Spleen (tissue), 11 donors: ENCODE measurements around the gene WDR35. TPM values are rescaled to one million over a fixed set of nuclear protein-coding genes. Genes with fewer than 3 reads are reported as not detected.

Experiments used
- DNase-seq: peaks from one replicate; pipeline ENCODE4 v3.0.0-alpha.2; 2020
- H3K27ac ChIP-seq, 8 donors: fragments of 200-600 bp; sonication (generic) in 7 of 8; 1 replicate in 4 of 8; 2 replicates in 4 of 8; pipeline versions ENCODE4 v1.5.0 to v1.8.0; 2016 to 2021; ENCODE audit warnings: inconsistent platforms in 4 of 8, mild to moderate bottlenecking in 4 of 8, moderate library complexity in 1 of 8
- H3K27me3 ChIP-seq, 7 donors: fragments of 200-600 bp; sonication (generic) in 6 of 7; replicated peaks in 1 of 7; 1 replicate in 4 of 7; 2 replicates in 3 of 7; pipeline versions ENCODE4 v1.5.0 to v1.8.0; 2016 to 2021; ENCODE audit warnings: inconsistent platforms in 3 of 7, mild to moderate bottlenecking in 1 of 7
- H3K36me3 ChIP-seq, 6 donors: fragments of 200-600 bp; sonication (generic) in 5 of 6; 1 replicate in 4 of 6; 2 replicates in 2 of 6; pipeline versions ENCODE4 v1.5.0 to v1.8.0; 2016 to 2021; ENCODE audit warnings: inconsistent platforms in 2 of 6
- H3K4me1 ChIP-seq, 6 donors: fragments of 200-600 bp; sonication (generic) in 5 of 6; 1 replicate in 3 of 6; 2 replicates in 3 of 6; pipeline versions ENCODE4 v1.5.0 to v1.8.0; 2016 to 2021; ENCODE audit warnings: inconsistent platforms in 3 of 6
- H3K4me3 ChIP-seq, 8 donors: fragments of 200-600 bp; sonication (generic) in 7 of 8; 1 replicate in 4 of 8; 2 replicates in 4 of 8; pipeline versions ENCODE4 v1.5.0 to v1.8.0; 2016 to 2021; ENCODE audit warnings: inconsistent platforms in 4 of 8, mild to moderate bottlenecking in 4 of 8, moderate library complexity in 2 of 8
- H3K9me3 ChIP-seq, 8 donors: fragments of 200-600 bp; sonication (generic) in 7 of 8; 1 replicate in 4 of 8; 2 replicates in 4 of 8; pipeline versions ENCODE4 v1.5.0 to v1.8.0; 2016 to 2021; ENCODE audit warnings: inconsistent platforms in 4 of 8
- POLR2A ChIP-seq, 3 donors: fragments of 450-650 bp; IDR thresholded peaks; one replicate each; pipeline ENCODE4 v1.5.1; 2017; ENCODE audit warnings: antibody characterized with exemption in 3 of 3, mild to moderate bottlenecking in 1 of 3
- POLR2AphosphoS5 ChIP-seq, 3 donors: sonication (generic); formaldehyde crosslinking; IDR thresholded peaks; one replicate each; pipeline ENCODE4 v1.5.1; 2017; ENCODE audit warnings: antibody characterized with exemption in 3 of 3
- WGBS, 5 donors: extraction: QIAGEN DNeasy Blood & Tissue Kit in 3 of 5; methylation state at CpG; one replicate each; pipeline versions ENCODE4 v1.1.5 to v1.1.7; 2013 to 2018; 5-methylcytosine and 5-hydroxymethylcytosine counted together
- intact Hi-C: fragments of 100-400 bp; cut with DNase I; formaldehyde crosslinking; loops from one replicate; pipeline ENCODE4 v1.15.0; 2023; ENCODE audit warnings: low total_unique reads
- polyA plus RNA-seq, 3 donors: library from polyadenylated mRNA; stranded (reverse); fragments of 200-250 nt; gene quantifications; one replicate each; pipeline ENCODE4 v1.2.1, GENCODE V29; 2013
- total RNA-seq, 7 donors: library from RNA; depleted of rRNA in 3 of 7; stranded (reverse); fragments of >200 nt in 3 of 7; fragmentation: NEBNext Ultra II Directional in 4 of 7; extraction: Animal tissue kit (Norgen Biotek cat#: 25700) in 4 of 7; gene quantifications; one replicate each; pipeline versions ENCODE4 v1.1.0 to v1.2.1, GENCODE V29; 2016 to 2021
- TF ChIP-seq, protein P1 (sequence below), 11 experiments: fragments of 200-600 bp in 7 of 11; fragments of 450-650 bp in 4 of 11; sonication (generic) in 4 of 11; IDR thresholded peaks in 8 of 11; conservative IDR thresholded peaks in 3 of 11; 1 replicate in 7 of 11; 2 replicates in 4 of 11; pipeline versions ENCODE4 v1.4.0 to v1.8.0; 2016 to 2021; ENCODE audit warnings: antibody characterized with exemption in 11 of 11, inconsistent platforms in 4 of 11, mild to moderate bottlenecking in 1 of 11
- donor health status: healthy with polysubstance abuse.
- donor health status: DM: no; HTN: no; CAD: no; lungs with moderate emphysema.
- donor health status: DM: no; HTN: no; CAD: no.
- donor health status: Bipolar disorder and iron deficiency.
- donor health status: healthy.
- donor health status: DM: no; HTN: no; CAD: no.
- donor health status: DM: yes; HTN: yes; CAD: no.

WDR35 gene
- total and polyA plus RNA-seq, 10 donors: 1.7 to 5.3 (median 3.8) TPM

DNA sequence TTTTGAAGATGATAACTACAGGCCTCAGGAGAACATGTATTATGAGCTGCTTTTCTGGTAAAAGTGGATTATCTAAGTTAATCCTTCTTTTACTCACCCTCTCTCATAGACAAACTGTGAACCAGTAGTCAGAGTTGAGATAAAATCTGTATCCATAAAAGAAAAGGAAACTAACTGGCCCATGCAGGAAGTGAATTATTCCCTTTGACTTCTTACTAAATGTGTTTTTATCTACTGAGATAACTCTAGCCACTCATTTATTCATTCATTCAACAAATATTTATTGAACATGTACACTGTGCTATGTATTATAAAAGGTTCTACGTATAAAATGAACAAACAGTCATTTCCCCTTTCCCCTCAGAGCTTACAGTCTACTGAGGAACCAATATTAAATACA is 10.0 kb downstream of the WDR35 start:
- WGBS, 5 donors: 44 to 77% (median 57%) methylated on average over 1 of the region's 1 CpG
- DNase-seq: no peak
- no peaks in the 10 kb centered on the region for H3K4me1 ChIP-seq
- H3K27ac ChIP-seq: no peak overlapping the region
- intact Hi-C loops: no loop called here
- no peaks in the 10 kb centered on the region for H3K9me3 ChIP-seq
- no peak overlapping the region for H3K4me3 ChIP-seq
- TF ChIP-seq POLR2A (IDR thresholded peaks at IDR 0.05) (no peak), POLR2AphosphoS5 (IDR thresholded peaks at IDR 0.05) (no peak)
- TF ChIP-seq, protein P1, sequence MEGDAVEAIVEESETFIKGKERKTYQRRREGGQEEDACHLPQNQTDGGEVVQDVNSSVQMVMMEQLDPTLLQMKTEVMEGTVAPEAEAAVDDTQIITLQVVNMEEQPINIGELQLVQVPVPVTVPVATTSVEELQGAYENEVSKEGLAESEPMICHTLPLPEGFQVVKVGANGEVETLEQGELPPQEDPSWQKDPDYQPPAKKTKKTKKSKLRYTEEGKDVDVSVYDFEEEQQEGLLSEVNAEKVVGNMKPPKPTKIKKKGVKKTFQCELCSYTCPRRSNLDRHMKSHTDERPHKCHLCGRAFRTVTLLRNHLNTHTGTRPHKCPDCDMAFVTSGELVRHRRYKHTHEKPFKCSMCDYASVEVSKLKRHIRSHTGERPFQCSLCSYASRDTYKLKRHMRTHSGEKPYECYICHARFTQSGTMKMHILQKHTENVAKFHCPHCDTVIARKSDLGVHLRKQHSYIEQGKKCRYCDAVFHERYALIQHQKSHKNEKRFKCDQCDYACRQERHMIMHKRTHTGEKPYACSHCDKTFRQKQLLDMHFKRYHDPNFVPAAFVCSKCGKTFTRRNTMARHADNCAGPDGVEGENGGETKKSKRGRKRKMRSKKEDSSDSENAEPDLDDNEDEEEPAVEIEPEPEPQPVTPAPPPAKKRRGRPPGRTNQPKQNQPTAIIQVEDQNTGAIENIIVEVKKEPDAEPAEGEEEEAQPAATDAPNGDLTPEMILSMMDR (IDR thresholded peaks at IDR 0.05 in 8 of 11, conservative IDR thresholded peaks at IDR 0.05 in 3 of 11): no peak
- H3K36me3 ChIP-seq: peaks cover 0 to 58% (median 4%) of the 10 kb centered on the region in 6 donors
- no peaks in the 10 kb centered on the region for H3K27me3 ChIP-seq

DNA sequence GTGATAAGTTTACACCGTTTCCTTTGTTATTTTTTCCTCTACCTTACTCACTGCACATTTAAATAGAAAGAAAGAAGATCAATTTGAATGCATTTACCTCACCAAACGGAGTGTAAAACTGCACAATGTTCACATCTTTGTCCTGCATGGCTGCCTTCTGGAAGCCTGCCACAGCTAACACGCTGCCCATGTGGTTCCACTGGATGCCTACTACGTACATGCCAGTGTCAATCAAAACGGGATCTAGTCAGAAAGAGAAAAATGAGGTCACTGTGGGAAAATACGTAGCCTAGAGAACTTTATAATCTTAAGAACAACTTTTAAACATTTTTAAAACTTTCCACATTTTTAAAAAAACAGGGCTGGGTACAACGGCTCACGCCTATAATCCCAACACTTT is 16.4 kb downstream of the WDR35 start:
- no peak for DNase-seq
- H3K4me1 ChIP-seq: no peaks in the 10 kb centered on the region
- H3K27ac ChIP-seq: no peak overlapping the region
- TF ChIP-seq POLR2A (IDR thresholded peaks at IDR 0.05) (no peak), POLR2AphosphoS5 (IDR thresholded peaks at IDR 0.05) (no peak)
- TF ChIP-seq, protein P1 (IDR thresholded peaks at IDR 0.05 in 8 of 11, conservative IDR thresholded peaks at IDR 0.05 in 3 of 11): no peak
- 82 to 94% (median 93%) methylated on average over 8 of the region's 8 CpGs for WGBS, 5 donors
- intact Hi-C loops: no loop called here
- no peaks in the 10 kb centered on the region for H3K9me3 ChIP-seq
- H3K4me3 ChIP-seq: no peak overlapping the region
- peaks cover 0 to 56% (median 4%) of the 10 kb centered on the region in 6 donors for H3K36me3 ChIP-seq
- H3K27me3 ChIP-seq: no peaks in the 10 kb centered on the region

DNA sequence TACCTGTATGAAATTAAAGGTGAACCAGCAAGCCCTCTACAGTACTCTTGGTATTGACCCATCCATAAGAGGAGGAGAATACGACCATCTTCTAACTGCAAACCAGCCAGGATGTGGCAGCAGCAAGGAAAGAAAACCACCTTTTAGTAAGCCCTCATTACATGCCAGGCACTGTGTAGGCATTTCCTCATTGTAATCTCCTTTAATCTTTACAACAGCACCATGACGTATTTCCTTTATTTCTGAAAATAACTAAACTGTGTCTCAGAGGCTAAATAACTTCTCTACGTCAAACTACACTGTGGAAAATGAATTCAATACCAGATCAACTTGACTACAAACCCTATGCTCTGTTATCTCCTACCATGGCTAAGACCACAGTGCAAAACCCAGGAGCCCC is 18.2 kb downstream of the WDR35 start:
- no peak overlapping the region for H3K27ac ChIP-seq
- H3K4me1 ChIP-seq: no peaks in the 10 kb centered on the region
- H3K4me3 ChIP-seq: no peak overlapping the region
- TF ChIP-seq POLR2A (IDR thresholded peaks at IDR 0.05): no peak
- TF ChIP-seq, protein P1 (IDR thresholded peaks at IDR 0.05 in 8 of 11, conservative IDR thresholded peaks at IDR 0.05 in 3 of 11): no peak
- no peak for TF ChIP-seq POLR2AphosphoS5 (IDR thresholded peaks at IDR 0.05)
- DNase-seq: no peak
- intact Hi-C loops: no loop called here
- no peaks in the 10 kb centered on the region for H3K27me3 ChIP-seq
- no peaks in the 10 kb centered on the region for H3K9me3 ChIP-seq
- peaks cover 0 to 40% (median 0%) of the 10 kb centered on the region in 6 donors for H3K36me3 ChIP-seq
- WGBS, 5 donors: 34 to 55% (median 37%) methylated on average over 3 of the region's 3 CpGs

DNA sequence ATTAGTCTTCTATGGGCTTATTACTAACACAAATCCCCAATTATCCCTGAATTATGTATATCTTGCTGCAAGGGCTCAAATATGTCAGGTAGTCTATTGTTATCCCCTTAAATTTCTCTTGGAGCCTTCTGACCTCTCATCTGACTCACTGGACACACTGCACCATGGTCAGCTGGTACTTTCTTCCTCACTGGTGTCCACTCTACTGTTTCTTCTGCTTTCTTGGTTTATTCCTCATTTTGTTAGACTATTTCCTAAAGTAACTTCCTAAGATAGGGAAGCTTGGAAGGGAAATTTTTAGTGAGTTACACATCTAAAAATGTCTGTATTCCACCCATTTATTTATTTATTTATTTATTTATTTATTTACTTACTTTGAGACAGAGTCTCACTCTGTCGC is 26.5 kb downstream of the WDR35 start:
- no peak for DNase-seq
- Histone ChIP-seq H3K27me3 (no peaks in the 10 kb centered on the region), H3K4me1 (no peaks in the 10 kb centered on the region), H3K27ac (no peak overlapping the region), H3K4me3 (no peak overlapping the region), H3K9me3 (no peaks in the 10 kb centered on the region), H3K36me3 (peaks cover 0 to 19% (median 1%) of the 10 kb centered on the region in 6 donors)
- intact Hi-C loops: no loop called here
- WGBS, 5 donors: 96 to 100% (median 97%) methylated on average over 1 of the region's 1 CpG
- TF ChIP-seq POLR2A (IDR thresholded peaks at IDR 0.05): no peak
- TF ChIP-seq, protein P1 (IDR thresholded peaks at IDR 0.05 in 8 of 11, conservative IDR thresholded peaks at IDR 0.05 in 3 of 11): no peak
- TF ChIP-seq POLR2AphosphoS5 (IDR thresholded peaks at IDR 0.05): no peak
